GM12892 (cell line): Measurements from ENCODE around the gene TLR6.
"Not testable (repeated sequence)": the region's sequence is repeated elsewhere in the genome, so short reads cannot be mapped to it uniquely, and the experiment has no call there.

Experiments used
- DNase-seq: peaks from one replicate; pipeline ENCODE4 v3.0.0; 2011; ENCODE audit not compliant: insufficient read length
- FAIRE-seq: peaks from 2 replicates; lab custom pipeline; 2011; peaks lifted over from hg19 to GRCh38; lab: Jason Lieb, UNC
- POLR2A ChIP-seq: IDR thresholded peaks from 2 replicates; pipeline ENCODE4 v1.6.1; 2011; ENCODE audit warnings: low read depth, low read length, control low read depth
- POLR2AphosphoS5 ChIP-seq: IDR thresholded peaks from 2 replicates; pipeline ENCODE4 v1.6.1; 2011; ENCODE audit warnings: low read depth, low read length, control low read depth
- TAF1 ChIP-seq: IDR thresholded peaks from 2 replicates; pipeline ENCODE4 v1.6.1; 2011; ENCODE audit warnings: low read depth, mild to moderate bottlenecking, control low read depth, low read length, borderline replicate concordance

The TLR6 gene

GRCh38 chr4:38815885-38816782 lies 40.5 kb downstream of the TLR6 start:
- DNase-seq (no peak), FAIRE-seq (no peak)
- TF ChIP-seq POLR2AphosphoS5 (no peak), POLR2A (no peak; the same call in 1 of the 2 replicates), TAF1 (no peak)

GRCh38 chr4:38814386-38814785 lies 42.2 kb downstream of the TLR6 start:
- FAIRE-seq: no peak

GRCh38 chr4:38811297-38811696 lies 45.3 kb downstream of the TLR6 start:
- DNase-seq (no peak), FAIRE-seq (no peak)
- TF ChIP-seq POLR2A (no peak), TAF1 (no peak), POLR2AphosphoS5 (no peak)

More at GRCh38 chr4:38814386-38814785, 42.2 kb downstream of the TLR6 start:
- TF ChIP-seq TAF1 (no peak), POLR2AphosphoS5 (no peak), POLR2A (no peak)
- no peak for DNase-seq

- not testable (repeated sequence) for DNase-seq, FAIRE-seq
Observed at GRCh38 chr4:38807462-38807861, 49.2 kb downstream of the TLR6 start.

- DNase-seq: not testable (repeated sequence)
- FAIRE-seq: peak; percentile 24
Observed at GRCh38 chr4:38806251-38806650, 50.4 kb downstream of the TLR6 start.

- FAIRE-seq: peak; percentile 95
- TF ChIP-seq POLR2A (peak; percentile 75), POLR2AphosphoS5 (peak; percentile 71), TAF1 (peak; percentile 41; the same call in 1 of the 2 replicates)
- DNase-seq: peak; percentile 41
Observed at GRCh38 chr4:38805530-38806145, 51.0 kb downstream of the TLR6 start.

GRCh38 chr4:38804654-38805295 lies 51.8 kb downstream of the TLR6 start, which contains the start of gene TLR1:
Gene TLR1 (minus strand): TSS chr4:38804791. CDS start chr4:38798831, 5,960 bp downstream.
- TF ChIP-seq POLR2A (no peak), POLR2AphosphoS5 (0 out of 2 replicates have a peak, but pooled peaks have one; percentile 3)
- no peak for DNase-seq
- FAIRE-seq: no peak

- peak; percentile 94 for FAIRE-seq
- TF ChIP-seq POLR2AphosphoS5 (0 out of 2 replicates have a peak, but pooled peaks have one; percentile 19), POLR2A (0 out of 2 replicates have a peak, but pooled peaks have one; percentile 24), TAF1 (no peak)
Observed at GRCh38 chr4:38803833-38804653, 52.6 kb downstream of the TLR6 start.

GRCh38 chr4:38802561-38803355 lies 53.9 kb downstream of the TLR6 start:
- FAIRE-seq (peak; percentile 89), DNase-seq (no peak)
- TF ChIP-seq TAF1: no peak
- no peak for TF ChIP-seq POLR2A
- no peak for TF ChIP-seq POLR2AphosphoS5

More at GRCh38 chr4:38803833-38804653, 52.6 kb downstream of the TLR6 start:
- DNase-seq: no peak

GRCh38 chr4:38800961-38801450 lies 55.6 kb downstream of the TLR6 start:
- no peak for DNase-seq
- no peak for FAIRE-seq
- TF ChIP-seq POLR2A (no peak), POLR2AphosphoS5 (no peak), TAF1 (no peak)
